ENCODE data around the gene SAMHD1. TPM values are rescaled to one million over a fixed set of nuclear protein-coding genes. Genes with fewer than 3 reads are reported as not detected.
"Not testable (repeated sequence)": the region's sequence is repeated elsewhere in the genome, so short reads cannot be mapped to it uniquely, and the experiment has no call there.

Gene SAMHD1
- total and polyA plus RNA-seq, 4 experiments from 2014 or later, result 216 to 332 (median 257) TPM

- intact Hi-C loops (cut with micrococcal nuclease), result loop anchor here (10.0 kb wide), 1 partner anchor 107 kb away; the partner anchor contains the start of gene DSN1
- CTCF ChIA-PET (ENCODE audit: partially characterized antibody), result interaction anchor here (0.9 kb wide), 1 partner anchor 73 kb away, joined by 3 read pairs; no protein-coding TSS in a partner anchor
These were observed 69.6 kb downstream of the SAMHD1 start for GRCh38 chr20:36881888-36882287.

GRCh38 chr20:36881331-36881730 is 70.2 kb downstream of the SAMHD1 start:
- H3K4me3 Mint-ChIP-seq, result no peak overlapping the region
- no peak overlapping the region for H3K27ac Mint-ChIP-seq
- peaks cover 0 to 5% (median 0%) of the 10 kb centered on the region in 8 donors for H3K9me3 Mint-ChIP-seq
- H3K27me3 Mint-ChIP-seq, result no peaks in the 10 kb centered on the region
- intact Hi-C loops (cut with micrococcal nuclease), result loop anchor here (10.0 kb wide), 1 partner anchor 107 kb away; the partner anchor contains the start of gene DSN1
- DNase-seq, result no peak
- POLR2A ChIA-PET (ENCODE audit: partially characterized antibody), result no interaction called here
- peaks cover 0 to 6% (median 2%) of the 10 kb centered on the region in 4 donors for H3K4me1 Mint-ChIP-seq
- CTCF ChIA-PET (ENCODE audit: partially characterized antibody), result interaction anchor here (0.9 kb wide), 1 partner anchor 73 kb away, joined by 3 read pairs; no protein-coding TSS in a partner anchor
- Histone ChIP-seq H3K9me3 (ENCODE audit: control insufficient read depth in 1 of 2, low read length in 2 of 2) (no peaks in the 10 kb centered on the region), H3K27ac (ENCODE audit: low read depth, low read length) (no peak overlapping the region), H3K27me3 (ENCODE audit: insufficient read depth, low read length) (no peaks in the 10 kb centered on the region), H3K36me3 (ENCODE audit: insufficient read depth, low read length) (no peaks in the 10 kb centered on the region), H3K4me3 (ENCODE audit: low read length in 2 of 2) (no peak overlapping the region), H3K4me1 (ENCODE audit: insufficient read depth, low read length) (no peaks in the 10 kb centered on the region)
- H3K36me3 Mint-ChIP-seq, result peaks cover 2 to 6% of the 10 kb centered on the region in 2 donors

More at GRCh38 chr20:36881888-36882287, 69.6 kb downstream of the SAMHD1 start:
- Mint-ChIP-seq H3K4me1 (peaks cover 4 to 12% (median 6%) of the 10 kb centered on the region in 4 donors), H3K27ac (peak overlapping the region in 1 of 7 donors; percentile 13), H3K36me3 (peaks cover under 1 to 2% of the 10 kb centered on the region in 2 donors), H3K27me3 (no peaks in the 10 kb centered on the region), H3K4me3 (no peak overlapping the region), H3K9me3 (peaks cover 0 to 5% (median 0%) of the 10 kb centered on the region in 8 donors)
- POLR2A ChIA-PET (ENCODE audit: partially characterized antibody), result interaction anchor here (0.8 kb wide), 2 partner anchors 19 to 46 kb away, joined by 3 to 4 read pairs; no protein-coding TSS in a partner anchor
- peaks cover 3% of the 10 kb centered on the region for H3K4me1 ChIP-seq (ENCODE audit: insufficient read depth, low read length)
- H3K27me3 ChIP-seq (ENCODE audit: insufficient read depth, low read length), result no peaks in the 10 kb centered on the region
- DNase-seq, result no peak
- no peak overlapping the region for H3K4me3 ChIP-seq (ENCODE audit: low read length in 2 of 2)
- H3K9me3 ChIP-seq (ENCODE audit: control insufficient read depth in 1 of 2, low read length in 2 of 2), result no peaks in the 10 kb centered on the region
- H3K27ac ChIP-seq (ENCODE audit: low read depth, low read length), result no peak overlapping the region
- H3K36me3 ChIP-seq (ENCODE audit: insufficient read depth, low read length), result no peaks in the 10 kb centered on the region

- Mint-ChIP-seq H3K27me3 (no peaks in the 10 kb centered on the region), H3K9me3 (peaks cover 0 to 3% (median 0%) of the 10 kb centered on the region in 8 donors), H3K4me1 (peaks cover 0 to 4% (median 2%) of the 10 kb centered on the region in 4 donors), H3K36me3 (peaks cover 2 to 6% of the 10 kb centered on the region in 2 donors), H3K27ac (no peak overlapping the region), H3K4me3 (peak overlapping the region in 1 of 8 donors; percentile 63)
- Histone ChIP-seq H3K4me3 (ENCODE audit: low read length in 2 of 2) (no peak overlapping the region), H3K9me3 (ENCODE audit: control insufficient read depth in 1 of 2, low read length in 2 of 2) (no peaks in the 10 kb centered on the region), H3K36me3 (ENCODE audit: insufficient read depth, low read length) (no peaks in the 10 kb centered on the region), H3K4me1 (ENCODE audit: insufficient read depth, low read length) (no peaks in the 10 kb centered on the region), H3K27ac (ENCODE audit: low read depth, low read length) (no peak overlapping the region), H3K27me3 (ENCODE audit: insufficient read depth, low read length) (no peaks in the 10 kb centered on the region)
- ChIA-PET CTCF (ENCODE audit: partially characterized antibody) (no interaction called here), POLR2A (ENCODE audit: partially characterized antibody) (no interaction called here)
- DNase-seq, result no peak
- intact Hi-C loops (cut with micrococcal nuclease), result loop anchor here (10.0 kb wide), 1 partner anchor 106 kb away; the partner anchor contains the start of gene DSN1
These were observed 70.7 kb downstream of the SAMHD1 start for GRCh38 chr20:36880741-36881250.

- DNase-seq, result no peak
- CTCF ChIA-PET (ENCODE audit: partially characterized antibody), result no interaction called here
- intact Hi-C loops (cut with micrococcal nuclease), result no loop called here
- Mint-ChIP-seq H3K36me3 (peaks cover 2 to 6% of the 10 kb centered on the region in 2 donors), H3K4me3 (no peak overlapping the region), H3K9me3 (peaks cover 0 to 2% (median 0%) of the 10 kb centered on the region in 8 donors), H3K27ac (no peak overlapping the region), H3K27me3 (no peaks in the 10 kb centered on the region), H3K4me1 (peaks cover 0 to 4% (median 1%) of the 10 kb centered on the region in 4 donors)
- POLR2A ChIA-PET (ENCODE audit: partially characterized antibody), result interaction anchor here (1.0 kb wide), 1 partner anchor 7 kb away, joined by 3 read pairs; no protein-coding TSS in a partner anchor
- Histone ChIP-seq H3K36me3 (ENCODE audit: insufficient read depth, low read length) (no peaks in the 10 kb centered on the region), H3K4me1 (ENCODE audit: insufficient read depth, low read length) (no peaks in the 10 kb centered on the region), H3K9me3 (ENCODE audit: control insufficient read depth in 1 of 2, low read length in 2 of 2) (no peaks in the 10 kb centered on the region), H3K27ac (ENCODE audit: low read depth, low read length) (no peak overlapping the region), H3K27me3 (ENCODE audit: insufficient read depth, low read length) (no peaks in the 10 kb centered on the region), H3K4me3 (ENCODE audit: low read length in 2 of 2) (no peak overlapping the region)
These were observed 72.6 kb downstream of the SAMHD1 start for GRCh38 chr20:36878941-36879340.

GRCh38 chr20:36876473-36876833 is 75.1 kb downstream of the SAMHD1 start:
- Mint-ChIP-seq H3K27ac (no peak overlapping the region), H3K27me3 (no peaks in the 10 kb centered on the region)

GRCh38 chr20:36875702-36876472 is 75.6 kb downstream of the SAMHD1 start, which contains the start of gene TLDC2:
TLDC2 (plus strand) TSS chr20:36876138; CDS start chr20:36876175, 37 bp downstream.
- Histone ChIP-seq H3K36me3 (ENCODE audit: insufficient read depth, low read length) (no peaks in the 10 kb centered on the region), H3K9me3 (ENCODE audit: control insufficient read depth in 1 of 2, low read length in 2 of 2) (no peaks in the 10 kb centered on the region), H3K4me1 (ENCODE audit: insufficient read depth, low read length) (no peaks in the 10 kb centered on the region), H3K27ac (ENCODE audit: low read depth, low read length) (no peak within 1 kb of the TSS), H3K4me3 (ENCODE audit: low read length in 2 of 2) (no peak within 1 kb of the TSS), H3K27me3 (ENCODE audit: insufficient read depth, low read length) (no peaks in the 10 kb centered on the region)
- Mint-ChIP-seq H3K4me1 (no peaks in the 10 kb centered on the region), H3K27ac (peak within 1 kb of the TSS in 2 of 7 donors; percentile 11 to 60), H3K27me3 (no peaks in the 10 kb centered on the region), H3K4me3 (no peak within 1 kb of the TSS), H3K36me3 (peaks cover 0 to 6% of the 10 kb centered on the region in 2 donors), H3K9me3 (no peaks in the 10 kb centered on the region)
- DNase-seq, result no peak
- intact Hi-C loops (cut with micrococcal nuclease), result no loop called here
- ChIA-PET POLR2A (ENCODE audit: partially characterized antibody) (interaction anchor here (0.5 kb wide), 1 partner anchor 424 kb away, joined by 4 read pairs; no protein-coding TSS in a partner anchor), CTCF (ENCODE audit: partially characterized antibody) (no interaction called here)

More at GRCh38 chr20:36876473-36876833, 75.1 kb downstream of the SAMHD1 start:
- H3K36me3 Mint-ChIP-seq, result peaks cover 0 to 6% of the 10 kb centered on the region in 2 donors
- H3K9me3 Mint-ChIP-seq, result no peaks in the 10 kb centered on the region
- Histone ChIP-seq H3K4me1 (ENCODE audit: insufficient read depth, low read length) (no peaks in the 10 kb centered on the region), H3K27me3 (ENCODE audit: insufficient read depth, low read length) (no peaks in the 10 kb centered on the region), H3K4me3 (ENCODE audit: low read length in 2 of 2) (no peak overlapping the region), H3K9me3 (ENCODE audit: control insufficient read depth in 1 of 2, low read length in 2 of 2) (no peaks in the 10 kb centered on the region), H3K36me3 (ENCODE audit: insufficient read depth, low read length) (no peaks in the 10 kb centered on the region), H3K27ac (ENCODE audit: low read depth, low read length) (no peak overlapping the region)
- no peak overlapping the region for H3K4me3 Mint-ChIP-seq
- ChIA-PET POLR2A (ENCODE audit: partially characterized antibody) (interaction anchor here (0.5 to 0.7 kb wide), 2 partner anchors 281 to 424 kb away, joined by 3 to 4 read pairs; no protein-coding TSS in a partner anchor), CTCF (ENCODE audit: partially characterized antibody) (no interaction called here)
- intact Hi-C loops (cut with micrococcal nuclease), result no loop called here
- H3K4me1 Mint-ChIP-seq, result no peaks in the 10 kb centered on the region
- no peak for DNase-seq

- H3K27ac ChIP-seq (ENCODE audit: low read depth, low read length); H3K4me3 Mint-ChIP-seq; H3K27me3 ChIP-seq (ENCODE audit: insufficient read depth, low read length); H3K36me3 ChIP-seq (ENCODE audit: insufficient read depth, low read length); H3K4me3 ChIP-seq (ENCODE audit: low read length in 2 of 2); H3K4me1 Mint-ChIP-seq; H3K27ac Mint-ChIP-seq; DNase-seq; H3K4me1 ChIP-seq (ENCODE audit: insufficient read depth, low read length); H3K27me3 Mint-ChIP-seq; POLR2A ChIA-PET (ENCODE audit: partially characterized antibody); H3K36me3 Mint-ChIP-seq; H3K9me3 Mint-ChIP-seq; H3K9me3 ChIP-seq (ENCODE audit: control insufficient read depth in 1 of 2, low read length in 2 of 2); CTCF ChIA-PET (ENCODE audit: partially characterized antibody); intact Hi-C loops (cut with micrococcal nuclease): not testable (repeated sequence)
These were observed 76.4 kb downstream of the SAMHD1 start for GRCh38 chr20:36875093-36875492.
